ENCODE data around the gene SLC35F6. TPM values are rescaled to one million over a fixed set of nuclear protein-coding genes. Genes with fewer than 3 reads are reported as not detected.

SLC35F6 gene, protein sequence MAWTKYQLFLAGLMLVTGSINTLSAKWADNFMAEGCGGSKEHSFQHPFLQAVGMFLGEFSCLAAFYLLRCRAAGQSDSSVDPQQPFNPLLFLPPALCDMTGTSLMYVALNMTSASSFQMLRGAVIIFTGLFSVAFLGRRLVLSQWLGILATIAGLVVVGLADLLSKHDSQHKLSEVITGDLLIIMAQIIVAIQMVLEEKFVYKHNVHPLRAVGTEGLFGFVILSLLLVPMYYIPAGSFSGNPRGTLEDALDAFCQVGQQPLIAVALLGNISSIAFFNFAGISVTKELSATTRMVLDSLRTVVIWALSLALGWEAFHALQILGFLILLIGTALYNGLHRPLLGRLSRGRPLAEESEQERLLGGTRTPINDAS
- 10 to 100 TPM; 36.7 to 59.4 (median 45.7) TPM for total RNA-seq

DNA sequence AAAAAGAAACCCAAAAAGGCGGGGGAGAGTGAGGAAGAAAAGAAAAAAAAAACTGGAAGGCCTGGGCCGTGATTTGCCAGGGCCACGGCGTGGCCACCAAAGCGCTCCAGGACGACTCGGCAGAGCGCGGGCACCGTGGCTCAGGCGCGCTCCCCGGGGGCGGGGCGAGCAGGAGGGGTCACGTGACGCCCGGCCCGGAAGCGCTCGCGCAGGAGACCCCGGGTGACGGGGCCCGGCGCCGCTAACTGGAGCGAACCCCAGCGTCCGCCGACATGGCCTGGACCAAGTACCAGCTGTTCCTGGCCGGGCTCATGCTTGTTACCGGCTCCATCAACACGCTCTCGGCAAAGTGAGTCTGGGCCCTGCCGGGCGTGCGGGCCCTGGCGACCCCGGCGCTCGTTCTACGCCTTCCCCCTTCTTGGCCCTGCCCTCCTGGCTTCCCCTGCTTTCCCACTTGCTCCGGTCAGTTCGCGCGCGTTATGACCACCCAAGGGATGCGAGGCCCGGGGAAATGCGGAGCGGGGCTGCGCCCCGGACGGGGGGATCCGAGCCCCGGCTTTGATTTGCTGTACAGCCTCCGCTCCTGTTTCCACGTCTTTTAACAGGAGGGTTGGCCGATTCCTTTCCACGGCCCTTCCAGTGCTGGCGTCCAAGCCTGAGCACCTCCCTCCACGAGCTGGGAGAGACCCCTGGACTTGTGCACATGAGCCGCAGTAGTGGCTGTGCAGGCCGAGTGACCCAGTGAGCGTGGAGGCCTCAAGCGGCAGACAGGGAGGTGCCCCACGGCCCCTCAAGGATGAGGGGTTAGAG, at the start of gene SLC35F6:
Gene SLC35F6, plus strand, starts transcription at position 207 of the 810 bp plus-strand sequence. Its CDS starts 66 bp downstream, at position 273.
- Histone ChIP-seq H3K4me1 (peaks cover 44 to 56% (median 45%) of the 10 kb centered on the region in 4 donors), H3K4me3 (peak within 1 kb of the TSS; percentile 76 to 97 (median 92)), H3K27ac (peak within 1 kb of the TSS; percentile 89 to 97 (median 95)), H3K27me3 (no peaks in the 10 kb centered on the region), H3K36me3 (peaks cover 0 to 4% (median 0%) of the 10 kb centered on the region in 4 donors), H3K9me3 (no peaks in the 10 kb centered on the region)
- ATAC-seq (ENCODE audit: low FRiP score in 2 of 2): peak; percentile 93 to 97
- 0 to 2% methylated on average over 35 to 64 of the region's 68 CpGs for WGBS, 2 donors
- TF ChIP-seq CTCF (IDR thresholded peaks at IDR 0.05) (no peak), POLR2A (IDR thresholded peaks at IDR 0.05) (peak in 3 of 4 donors; percentile 84 to 98 (median 91)), POLR2AphosphoS5 (IDR thresholded peaks at IDR 0.05) (peak; percentile 87 to 93)
- peak; percentile 89 to 97 for DNase-seq

- no peaks in the 10 kb centered on the region for H3K27me3 ChIP-seq
- 86 to 90% methylated on average over 7 to 13 of the region's 13 CpGs for WGBS, 2 donors
- ATAC-seq (ENCODE audit: low FRiP score in 2 of 2) (no peak), DNase-seq (peak in 1 of 2 donors; percentile 58)
- H3K27ac ChIP-seq: no peak overlapping the region
- no peaks in the 10 kb centered on the region for H3K36me3 ChIP-seq
- H3K4me1 ChIP-seq: peaks cover 10 to 20% (median 15%) of the 10 kb centered on the region in 4 donors
- H3K9me3 ChIP-seq: no peaks in the 10 kb centered on the region
- H3K4me3 ChIP-seq: no peak overlapping the region
- TF ChIP-seq POLR2AphosphoS5 (IDR thresholded peaks at IDR 0.05): no peak
These were observed 48.4 kb upstream of the SLC35F6 start for GRCh38 chr2:26715528-26716270.

GRCh38 chr2:26716340-26716739, 47.7 kb upstream of the SLC35F6 start:
- WGBS, 2 donors: 93 to 98% methylated on average over 3 of the region's 3 CpGs
- Histone ChIP-seq H3K4me3 (no peak overlapping the region), H3K4me1 (peaks cover 17 to 26% (median 21%) of the 10 kb centered on the region in 4 donors), H3K27me3 (no peaks in the 10 kb centered on the region), H3K9me3 (no peaks in the 10 kb centered on the region), H3K36me3 (no peaks in the 10 kb centered on the region), H3K27ac (no peak overlapping the region)
- TF ChIP-seq EP300 (IDR thresholded peaks at IDR 0.05) (no peak), POLR2A (IDR thresholded peaks at IDR 0.05) (no peak), CTCF (IDR thresholded peaks at IDR 0.05) (no peak), POLR2AphosphoS5 (IDR thresholded peaks at IDR 0.05) (no peak)
- ATAC-seq (ENCODE audit: low FRiP score in 2 of 2) (no peak), DNase-seq (no peak)

- DNase-seq: no peak
- no peak for ATAC-seq (ENCODE audit: low FRiP score in 2 of 2)
- Histone ChIP-seq H3K9me3 (no peaks in the 10 kb centered on the region), H3K27me3 (no peaks in the 10 kb centered on the region), H3K4me1 (peaks cover 21 to 30% (median 25%) of the 10 kb centered on the region in 4 donors), H3K36me3 (no peaks in the 10 kb centered on the region), H3K4me3 (no peak overlapping the region), H3K27ac (no peak overlapping the region)
- TF ChIP-seq POLR2A (IDR thresholded peaks at IDR 0.05): no peak
- no peak for TF ChIP-seq EP300 (IDR thresholded peaks at IDR 0.05)
- no peak for TF ChIP-seq CTCF (IDR thresholded peaks at IDR 0.05)
- TF ChIP-seq POLR2AphosphoS5 (IDR thresholded peaks at IDR 0.05): no peak
- 87 to 93% methylated on average over 2 of the region's 2 CpGs for WGBS, 2 donors
These were observed 47.3 kb upstream of the SLC35F6 start for GRCh38 chr2:26716769-26717168.
